Parathyroid adenoma (tissue), 2 donors: ENCODE data around the gene CCDC85B.

Source experiments
- H2AFZ ChIP-seq: fragments of 300-600 bp; sonication (generic); one replicate; pipeline ENCODE4 v1.7.0; 2017; ENCODE audit warnings: antibody characterized with exemption, mild to moderate bottlenecking
- H3K27ac ChIP-seq: fragments of 300-600 bp; sonication (generic); one replicate; pipeline ENCODE4 v1.7.0; 2017
- H3K27me3 ChIP-seq: fragments of 300-600 bp; sonication (generic); one replicate; pipeline ENCODE4 v1.7.0; 2017; ENCODE audit warnings: low read length; ENCODE audit not compliant: control insufficient read depth, insufficient read depth
- H3K36me3 ChIP-seq: fragments of 300-600 bp; sonication (generic); one replicate; pipeline ENCODE4 v1.7.0; 2017; ENCODE audit warnings: low read length; ENCODE audit not compliant: control insufficient read depth, insufficient read depth
- H3K4me1 ChIP-seq: fragments of 300-600 bp; sonication (generic); one replicate; pipeline ENCODE4 v1.7.0; 2017; ENCODE audit warnings: control low read depth
- H3K4me2 ChIP-seq: fragments of 300-600 bp; sonication (generic); one replicate; pipeline ENCODE4 v1.7.0; 2017; ENCODE audit warnings: low read length
- H3K4me3 ChIP-seq: fragments of 300-600 bp; sonication (generic); one replicate; pipeline ENCODE4 v1.7.0; 2017; ENCODE audit warnings: low read depth, low read length
- H3K79me2 ChIP-seq: fragments of 300-600 bp; sonication (generic); one replicate; pipeline ENCODE4 v1.7.0; 2017; ENCODE audit warnings: control low read depth
- H3K9ac ChIP-seq: fragments of 300-600 bp; sonication (generic); one replicate; pipeline ENCODE4 v1.7.0; 2017; ENCODE audit warnings: mild to moderate bottlenecking
- H3K9me3 ChIP-seq: fragments of 300-600 bp; sonication (generic); one replicate; pipeline ENCODE4 v1.7.0; 2017; ENCODE audit warnings: low read length; ENCODE audit not compliant: control insufficient read depth
- CTCF ChIP-seq: fragments of 300-600 bp; sonication (generic); IDR thresholded peaks from one replicate; pipeline ENCODE4 v1.7.0; 2017; ENCODE audit warnings: antibody characterized with exemption, mild to moderate bottlenecking
- donor health status: primary hyperparathyroidism.

CCDC85B gene

GRCh38 chr11:65859812-65860277 lies 30.6 kb upstream of the CCDC85B start:
- H2AFZ ChIP-seq = peak overlapping the region; percentile 80
- peaks cover 5% of the 10 kb centered on the region for H3K79me2 ChIP-seq
- H3K4me1 ChIP-seq = peaks cover 11% of the 10 kb centered on the region
- peak overlapping the region; percentile 90 for H3K4me3 ChIP-seq
- no peaks in the 10 kb centered on the region for H3K36me3 ChIP-seq
- no peak for TF ChIP-seq CTCF
- H3K27me3 ChIP-seq = no peaks in the 10 kb centered on the region
- peak overlapping the region; percentile 100 for H3K27ac ChIP-seq
- H3K9ac ChIP-seq = peak overlapping the region; percentile 76
- no peaks in the 10 kb centered on the region for H3K9me3 ChIP-seq
- H3K4me2 ChIP-seq = peak overlapping the region; percentile 97

GRCh38 chr11:65860278-65861164 lies 30.0 kb upstream of the CCDC85B start, which contains the start of gene MUS81:
Gene MUS81 (plus strand): TSS chr11:65860433. CDS start chr11:65860754, 321 bp downstream.
- Histone ChIP-seq H3K4me1 (peaks cover 11% of the 10 kb centered on the region), H3K36me3 (no peaks in the 10 kb centered on the region)

GRCh38 chr11:65861165-65861505 lies 29.3 kb upstream of the CCDC85B start:
- peaks cover 9% of the 10 kb centered on the region for H3K4me1 ChIP-seq
- peak overlapping the region; percentile 80 for H2AFZ ChIP-seq
- H3K4me2 ChIP-seq = peak overlapping the region; percentile 97
- no peak for TF ChIP-seq CTCF
- H3K9me3 ChIP-seq = no peaks in the 10 kb centered on the region
- peaks cover 5% of the 10 kb centered on the region for H3K79me2 ChIP-seq
- H3K9ac ChIP-seq = peak overlapping the region; percentile 84
- no peaks in the 10 kb centered on the region for H3K36me3 ChIP-seq
- H3K4me3 ChIP-seq = peak overlapping the region; percentile 90
- H3K27me3 ChIP-seq = no peaks in the 10 kb centered on the region
- peak overlapping the region; percentile 100 for H3K27ac ChIP-seq

More at GRCh38 chr11:65860278-65861164, 30.0 kb upstream of the CCDC85B start, which contains the start of gene MUS81:
- Histone ChIP-seq H3K4me3 (peak within 1 kb of the TSS; percentile 90), H3K9me3 (no peaks in the 10 kb centered on the region), H2AFZ (peak within 1 kb of the TSS; percentile 80), H3K9ac (peak within 1 kb of the TSS; percentile 84), H3K27ac (peak within 1 kb of the TSS; percentile 100), H3K79me2 (peaks cover 5% of the 10 kb centered on the region), H3K4me2 (peak within 1 kb of the TSS; percentile 97), H3K27me3 (no peaks in the 10 kb centered on the region)
- TF ChIP-seq CTCF = peak; percentile 76

- H3K9ac ChIP-seq = no peak overlapping the region
- peak overlapping the region; percentile 90 for H3K4me3 ChIP-seq
- TF ChIP-seq CTCF = no peak
- H3K79me2 ChIP-seq = peaks cover 4% of the 10 kb centered on the region
- peak overlapping the region; percentile 97 for H3K4me2 ChIP-seq
- H3K27me3 ChIP-seq = no peaks in the 10 kb centered on the region
- H3K9me3 ChIP-seq = no peaks in the 10 kb centered on the region
- no peak overlapping the region for H3K27ac ChIP-seq
- no peak overlapping the region for H2AFZ ChIP-seq
- H3K4me1 ChIP-seq = peaks cover 5% of the 10 kb centered on the region
- H3K36me3 ChIP-seq = no peaks in the 10 kb centered on the region
These were observed 28.8 kb upstream of the CCDC85B start for GRCh38 chr11:65861533-65862183.
